Activated T-helper 1 cell treated with anti-CD3 and anti-CD28 coated beads, Interleukin-12 subunit alpha, Interleukin-12 subunit beta, Interleukin-2, Interleukin-4 antibody, amounts not matched to agents 30 ng/mL and 10 ng/mL and 1 ng/mL, durations not matched to agents 14 hours and 24 hours and 36 hours (primary cell): ENCODE results near the gene JAGN1. TPM values are rescaled to one million over a fixed set of nuclear protein-coding genes. Genes with fewer than 3 reads are reported as not detected.

Experiments
- DNase-seq: peaks from one replicate; pipeline ENCODE4 v3.0.0; 2021; ENCODE audit warnings: low spot score
- H3K27ac Mint-ChIP-seq: one replicate; pipeline ENCODE4 v1.8.0; 2021; ENCODE audit warnings: mild to moderate bottlenecking, mixed read lengths
- H3K27me3 Mint-ChIP-seq: one replicate; pipeline ENCODE4 v1.8.0; 2022; ENCODE audit warnings: mild to moderate bottlenecking, moderate library complexity, mixed read lengths; ENCODE audit not compliant: insufficient read depth
- H3K36me3 Mint-ChIP-seq: one replicate; pipeline ENCODE4 v1.8.0; 2021; ENCODE audit warnings: low read depth, mixed read lengths
- H3K4me1 Mint-ChIP-seq: one replicate; pipeline ENCODE4 v1.8.0; 2021; ENCODE audit warnings: low read depth, mixed read lengths
- H3K4me3 Mint-ChIP-seq: one replicate; pipeline ENCODE4 v1.8.0; 2021; ENCODE audit warnings: mild to moderate bottlenecking, moderate library complexity, mixed read lengths
- H3K9me3 Mint-ChIP-seq: one replicate; pipeline ENCODE4 v1.8.0; 2021; ENCODE audit warnings: mixed read lengths
- intact Hi-C: fragments of 100-400 bp; cut with micrococcal nuclease; formaldehyde crosslinking; loops from one replicate; pipeline ENCODE4 v1.15.1; 2024
- total RNA-seq: library from RNA; stranded (reverse); gene quantifications from 2 replicates; pipeline ENCODE4 v1.2.3, GENCODE V29; 2022

The JAGN1 gene
- total RNA-seq, 1 donor from 2014 or later: 42.4 TPM

- H3K36me3 Mint-ChIP-seq: no peaks in the 10 kb centered on the region
- intact Hi-C loops: no loop called here
- peaks cover 8% of the 10 kb centered on the region for H3K4me1 Mint-ChIP-seq
- no peak overlapping the region for H3K27ac Mint-ChIP-seq
- DNase-seq: no peak
- peaks cover 8% of the 10 kb centered on the region for H3K27me3 Mint-ChIP-seq
- H3K9me3 Mint-ChIP-seq: no peaks in the 10 kb centered on the region
- H3K4me3 Mint-ChIP-seq: no peak overlapping the region
These were observed 27.4 kb downstream of the JAGN1 start for GRCh38 chr3:9917820-9918219.

DNA sequence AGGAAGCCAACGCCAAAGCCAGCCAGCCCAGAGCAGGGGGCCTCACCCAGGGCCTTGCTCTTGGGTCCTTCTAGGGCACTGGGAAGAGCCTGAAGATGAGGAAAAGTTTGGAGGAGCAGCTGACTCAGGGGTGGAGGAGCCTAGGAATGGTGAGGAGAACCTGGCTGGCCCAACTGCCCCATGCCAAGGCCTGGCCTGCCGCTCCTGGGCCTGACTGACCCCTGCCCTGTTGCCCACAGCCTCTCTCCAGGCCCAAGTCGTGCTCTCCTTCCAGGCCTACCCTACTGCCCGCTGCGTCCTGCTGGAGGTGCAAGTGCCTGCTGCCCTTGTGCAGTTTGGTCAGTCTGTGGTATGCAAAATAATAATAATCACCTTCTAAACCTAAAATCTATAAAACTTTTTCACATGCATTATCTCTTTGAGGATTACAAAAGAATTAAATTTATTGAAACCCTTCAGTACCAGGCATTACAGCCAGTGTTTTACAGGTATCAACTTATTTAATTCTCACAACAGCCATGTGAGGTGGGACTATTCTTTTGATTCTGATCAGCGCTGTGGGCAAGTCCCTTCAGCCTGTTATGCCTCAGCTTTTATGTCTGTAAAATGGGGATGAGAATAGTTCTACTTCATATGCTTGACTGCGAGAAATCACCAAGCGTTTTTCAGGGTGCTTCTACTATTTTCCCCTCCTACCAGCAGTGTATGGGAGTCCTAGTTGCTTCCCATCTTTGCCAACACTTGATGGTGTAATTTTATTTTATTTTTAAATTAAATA is 28.0 kb downstream of the JAGN1 start:
- no peak for DNase-seq
- intact Hi-C loops: no loop called here
- Mint-ChIP-seq H3K4me1 (peaks cover 7% of the 10 kb centered on the region), H3K9me3 (no peaks in the 10 kb centered on the region), H3K36me3 (no peaks in the 10 kb centered on the region), H3K27me3 (peaks cover 10% of the 10 kb centered on the region), H3K4me3 (no peak overlapping the region), H3K27ac (no peak overlapping the region)

- H3K9me3 Mint-ChIP-seq: no peaks in the 10 kb centered on the region
These were observed 37.7 kb downstream of the JAGN1 start for GRCh38 chr3:9928158-9928557.

DNA sequence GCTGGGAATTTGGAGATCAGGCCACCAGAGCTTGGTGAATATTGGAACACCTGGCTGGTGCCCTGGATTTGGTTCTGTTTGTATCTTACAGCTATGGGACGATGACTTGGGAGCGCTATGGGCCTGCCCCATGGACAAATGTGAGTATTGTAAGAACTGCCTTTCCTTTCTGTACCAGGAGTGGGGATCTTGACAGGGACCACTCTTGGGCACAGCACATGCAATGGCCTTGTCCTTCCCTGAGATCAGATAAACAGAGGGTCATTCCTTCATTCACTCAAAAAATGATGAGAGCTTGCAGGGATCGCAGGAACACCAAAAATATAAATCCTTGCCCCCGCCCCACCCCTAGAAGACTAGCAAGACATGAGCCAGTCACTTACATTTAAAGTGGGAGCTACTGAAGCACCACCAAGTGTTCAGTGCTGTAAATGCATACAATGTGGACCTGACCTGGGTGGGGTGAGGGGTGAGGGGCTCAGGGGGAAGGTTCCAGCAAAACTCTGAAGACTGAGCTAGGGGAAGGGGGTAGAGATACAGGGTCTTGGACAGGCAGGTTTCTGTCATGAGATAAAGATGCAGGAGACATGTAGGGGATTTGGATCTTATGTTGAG is 40.5 kb downstream of the JAGN1 start:
- intact Hi-C loops: loop anchor here (5.0 to 10.0 kb wide), 2 partner anchors 294 to 1916 kb away; partner anchors contain the start of gene TAMM41
- peak overlapping the region; percentile 56 for H3K27ac Mint-ChIP-seq
- no peaks in the 10 kb centered on the region for H3K9me3 Mint-ChIP-seq
- peak overlapping the region; percentile 57 for H3K4me3 Mint-ChIP-seq
- peaks cover 11% of the 10 kb centered on the region for H3K36me3 Mint-ChIP-seq
- H3K4me1 Mint-ChIP-seq: peaks cover 22% of the 10 kb centered on the region
- no peak for DNase-seq
- no peaks in the 10 kb centered on the region for H3K27me3 Mint-ChIP-seq

More at GRCh38 chr3:9928158-9928557, 37.7 kb downstream of the JAGN1 start:
- Mint-ChIP-seq H3K27ac (no peak overlapping the region), H3K4me3 (no peak overlapping the region), H3K27me3 (peaks cover 7% of the 10 kb centered on the region), H3K4me1 (peaks cover 6% of the 10 kb centered on the region), H3K36me3 (no peaks in the 10 kb centered on the region)
- intact Hi-C loops: no loop called here
- no peak for DNase-seq

DNA sequence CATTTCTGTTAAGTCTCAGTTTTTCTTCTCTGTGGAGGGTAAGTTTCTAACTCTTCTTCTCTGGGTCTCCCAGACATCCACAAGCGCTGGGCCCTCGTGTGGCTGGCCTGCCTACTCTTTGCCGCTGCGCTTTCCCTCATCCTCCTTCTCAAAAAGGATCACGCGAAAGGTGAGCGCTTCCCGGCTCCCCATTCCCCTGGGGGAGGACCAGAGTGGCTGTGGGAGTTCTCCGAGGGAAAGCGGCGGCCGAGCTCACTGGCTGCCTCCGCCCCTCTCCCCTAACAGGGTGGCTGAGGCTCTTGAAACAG is 42.1 kb downstream of the JAGN1 start:
- Mint-ChIP-seq H3K36me3 (peaks cover 15% of the 10 kb centered on the region), H3K27ac (peak overlapping the region; percentile 95), H3K27me3 (no peaks in the 10 kb centered on the region), H3K9me3 (no peaks in the 10 kb centered on the region), H3K4me3 (peak overlapping the region; percentile 96), H3K4me1 (peaks cover 34% of the 10 kb centered on the region)
- no peak for DNase-seq
- intact Hi-C loops: loop anchor here (1.0 to 10.0 kb wide), 8 partner anchors 17 to 1915 kb away; partner anchors contain the start of genes ARPC4, BRPF1, JAGN1 and MTMR14

- peaks cover 34% of the 10 kb centered on the region for H3K4me1 Mint-ChIP-seq
- no peaks in the 10 kb centered on the region for H3K9me3 Mint-ChIP-seq
- intact Hi-C loops: loop anchor here (1.0 to 10.0 kb wide), 16 partner anchors 18 to 1914 kb away; partner anchors contain the start of genes ARPC4, BRK1, BRPF1 and EMC3
- peak overlapping the region; percentile 95 for H3K27ac Mint-ChIP-seq
- DNase-seq: peak; percentile 78
- no peaks in the 10 kb centered on the region for H3K27me3 Mint-ChIP-seq
- H3K4me3 Mint-ChIP-seq: peak overlapping the region; percentile 96
- H3K36me3 Mint-ChIP-seq: peaks cover 15% of the 10 kb centered on the region
These were observed 42.6 kb downstream of the JAGN1 start for GRCh38 chr3:9932843-9933560.

GRCh38 chr3:9933561-9934234 is 43.3 kb downstream of the JAGN1 start, which contains the start of gene CRELD1:
CRELD1 (plus strand) TSS chr3:9933834; CDS start chr3:9934439, 605 bp downstream.
- H3K4me1 Mint-ChIP-seq: peaks cover 34% of the 10 kb centered on the region
- peak within 1 kb of the TSS; percentile 96 for H3K4me3 Mint-ChIP-seq
- H3K27me3 Mint-ChIP-seq: no peaks in the 10 kb centered on the region
- intact Hi-C loops: loop anchor here (1.0 to 10.0 kb wide), 12 partner anchors 13 to 1914 kb away; partner anchors contain the start of genes ARPC4, BRK1, EMC3 and FANCD2
- peak within 1 kb of the TSS; percentile 95 for H3K27ac Mint-ChIP-seq
- no peaks in the 10 kb centered on the region for H3K9me3 Mint-ChIP-seq
- peak; percentile 97 for DNase-seq
- peaks cover 15% of the 10 kb centered on the region for H3K36me3 Mint-ChIP-seq

- H3K27ac Mint-ChIP-seq: peak overlapping the region; percentile 95
- H3K9me3 Mint-ChIP-seq: no peaks in the 10 kb centered on the region
- no peaks in the 10 kb centered on the region for H3K27me3 Mint-ChIP-seq
- no peak for DNase-seq
- peaks cover 34% of the 10 kb centered on the region for H3K4me1 Mint-ChIP-seq
- intact Hi-C loops: loop anchor here (1.0 to 10.0 kb wide), 3 partner anchors 12 to 1913 kb away; partner anchors contain the start of gene TAMM41
- peaks cover 15% of the 10 kb centered on the region for H3K36me3 Mint-ChIP-seq
- H3K4me3 Mint-ChIP-seq: peak overlapping the region; percentile 96
These were observed 43.8 kb downstream of the JAGN1 start for GRCh38 chr3:9934235-9934621.

- peak overlapping the region; percentile 95 for H3K27ac Mint-ChIP-seq
- intact Hi-C loops: loop anchor here (1.0 to 10.0 kb wide), 3 partner anchors 11 to 1912 kb away; partner anchors contain the start of gene TAMM41
- no peak for DNase-seq
- H3K9me3 Mint-ChIP-seq: no peaks in the 10 kb centered on the region
- peak overlapping the region; percentile 96 for H3K4me3 Mint-ChIP-seq
- peaks cover 15% of the 10 kb centered on the region for H3K36me3 Mint-ChIP-seq
- H3K27me3 Mint-ChIP-seq: no peaks in the 10 kb centered on the region
- peaks cover 34% of the 10 kb centered on the region for H3K4me1 Mint-ChIP-seq
These were observed 44.6 kb downstream of the JAGN1 start for GRCh38 chr3:9934993-9935392.

- H3K36me3 Mint-ChIP-seq: peaks cover 15% of the 10 kb centered on the region
- peaks cover 34% of the 10 kb centered on the region for H3K4me1 Mint-ChIP-seq
- H3K9me3 Mint-ChIP-seq: no peaks in the 10 kb centered on the region
- DNase-seq: no peak
- H3K27ac Mint-ChIP-seq: no peak overlapping the region
- H3K4me3 Mint-ChIP-seq: peak overlapping the region; percentile 96
- intact Hi-C loops: loop anchor here (10.0 kb wide), 1 partner anchor 289 kb away; no protein-coding TSS in a partner anchor
- no peaks in the 10 kb centered on the region for H3K27me3 Mint-ChIP-seq
These were observed 45.6 kb downstream of the JAGN1 start for GRCh38 chr3:9935966-9936510.

- Mint-ChIP-seq H3K27ac (no peak overlapping the region), H3K4me3 (no peak overlapping the region), H3K36me3 (peaks cover 20% of the 10 kb centered on the region), H3K27me3 (no peaks in the 10 kb centered on the region), H3K9me3 (no peaks in the 10 kb centered on the region), H3K4me1 (peaks cover 29% of the 10 kb centered on the region)
- no peak for DNase-seq
- intact Hi-C loops: loop anchor here (10.0 kb wide), 1 partner anchor 287 kb away; no protein-coding TSS in a partner anchor
These were observed 47.3 kb downstream of the JAGN1 start for GRCh38 chr3:9937486-9938238.
